Right lobe of liver (tissue), 6 donors: ENCODE data around the gene SEH1L. TPM values are rescaled to one million over a fixed set of nuclear protein-coding genes. Genes with fewer than 3 reads are reported as not detected.
A peak's percentile ranks its signal among the peaks of the same experiment; 100 is the strongest.

ENCODE experiments used
- ATAC-seq, 4 donors: fragments of 200-7000 bp; cut with Tn5 transposase; one replicate each; pipeline ENCODE4 v1.9.1; 2020; ENCODE audit warnings: mild to moderate bottlenecking in 4 of 4, moderate library complexity in 4 of 4
- DNase-seq, 3 donors: peaks; one replicate each; pipeline ENCODE4 v3.0.0-alpha.2; 2020
- H3K27ac ChIP-seq, 3 donors: fragments of 200-600 bp; one replicate each; pipeline ENCODE4 v1.8.0; 2022
- H3K27me3 ChIP-seq, 2 donors: fragments of 200-600 bp; one replicate each; pipeline ENCODE4 v1.8.0; 2022
- H3K36me3 ChIP-seq, 4 donors: fragments of 200-600 bp; sonication (generic) in 1 of 4; one replicate each; pipeline versions ENCODE4 v1.5.1 to v1.8.0; 2017 to 2022; ENCODE audit warnings: control low read depth in 1 of 4
- H3K4me1 ChIP-seq, 4 donors: fragments of 200-600 bp; sonication (generic) in 1 of 4; one replicate each; pipeline versions ENCODE4 v1.5.1 to v1.8.0; 2017 to 2022; ENCODE audit warnings: control low read depth in 1 of 4
- H3K4me3 ChIP-seq, 3 donors: fragments of 200-600 bp; one replicate each; pipeline ENCODE4 v1.8.0; 2022
- H3K9me3 ChIP-seq, 4 donors: fragments of 200-600 bp; sonication (generic) in 1 of 4; one replicate each; pipeline versions ENCODE4 v1.5.1 to v1.8.0; 2017 to 2022; ENCODE audit warnings: control low read depth in 1 of 4
- POLR2A ChIP-seq: fragments of 450-650 bp; IDR thresholded peaks from one replicate; pipeline ENCODE4 v1.6.1; 2017; ENCODE audit warnings: antibody characterized with exemption, mild to moderate bottlenecking
- WGBS: methylation state at CpG from one replicate; pipeline ENCODE4 v1.1.6; 2018; ENCODE audit warnings: low coverage, low lambda C conversion rate; ENCODE audit not compliant: insufficient coverage; ENCODE audit errors: missing lambda C conversion rate; 5-methylcytosine and 5-hydroxymethylcytosine counted together
- intact Hi-C, 2 donors: fragments of 100-400 bp; cut with DNase I; formaldehyde crosslinking; loops; one replicate each; pipeline versions ENCODE4 v1.11.2 to v1.14.1; 2022
- total RNA-seq, 6 experiments: library from RNA; depleted of rRNA in 2 of 6; stranded (reverse); fragments of >200 nt in 2 of 6; fragmentation: NEBNext Ultra II Directional in 3 of 6; extraction: Animal tissue kit (Norgen Biotek cat#: 25700) in 3 of 6; gene quantifications; one replicate each; pipeline versions ENCODE4 v1.1.0 to v1.2.4, GENCODE V29; 2016 to 2023
- TF ChIP-seq, protein P1 (sequence below), 4 donors: fragments of 200-600 bp in 3 of 4; fragments of 450-650 bp in 1 of 4; IDR thresholded peaks; one replicate each; pipeline versions ENCODE4 v1.5.1 to v1.8.0; 2016 to 2022; ENCODE audit warnings: antibody characterized with exemption in 4 of 4, mild to moderate bottlenecking in 2 of 4
- donor health status: DM: no; HTN: yes; CAD: no.
- donor health status: DM: no; HTN: no; CAD: no.
- donor health status: DM: no; HTN: no; CAD: no.
- donor health status: DM: no; HTN: yes; CAD: no.
- donor health status: DM: no; HTN: yes; CAD: no.

The SEH1L gene
- total RNA-seq, 6 experiments from 2014 or later = 14.6 to 30.3 (median 20.9) TPM

DNA sequence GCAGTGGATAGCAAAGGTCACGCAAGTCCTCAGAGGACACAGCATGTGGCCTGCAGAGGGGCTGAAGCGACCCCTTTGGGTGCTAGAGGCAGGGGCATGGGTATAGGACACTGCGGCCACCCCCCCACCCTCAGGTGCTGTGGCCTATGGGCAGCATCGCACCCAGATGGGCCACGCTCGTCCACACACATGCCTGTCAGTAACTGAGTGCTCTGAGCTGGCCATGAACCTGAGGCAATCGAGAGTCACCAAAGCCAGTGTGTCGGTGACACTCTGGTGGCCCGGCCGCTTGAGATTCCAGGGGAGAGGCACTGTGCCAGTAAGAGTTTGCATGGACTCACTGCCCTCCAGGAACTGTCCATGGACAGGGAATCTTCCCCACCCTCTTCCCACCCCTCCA is 41.0 kb upstream of the SEH1L start:
- Histone ChIP-seq H3K4me1 (peaks cover 0 to 8% (median 0%) of the 10 kb centered on the region in 4 donors), H3K36me3 (no peaks in the 10 kb centered on the region), H3K9me3 (no peaks in the 10 kb centered on the region), H3K27ac (peak overlapping the region in 1 of 3 donors; percentile 29), H3K27me3 (peaks cover 0 to 6% of the 10 kb centered on the region in 2 donors), H3K4me3 (no peak overlapping the region)
- intact Hi-C loops = no loop called here
- no CpG with 5 or more reads among the region's 10 CpGs for WGBS
- TF ChIP-seq, protein P1, sequence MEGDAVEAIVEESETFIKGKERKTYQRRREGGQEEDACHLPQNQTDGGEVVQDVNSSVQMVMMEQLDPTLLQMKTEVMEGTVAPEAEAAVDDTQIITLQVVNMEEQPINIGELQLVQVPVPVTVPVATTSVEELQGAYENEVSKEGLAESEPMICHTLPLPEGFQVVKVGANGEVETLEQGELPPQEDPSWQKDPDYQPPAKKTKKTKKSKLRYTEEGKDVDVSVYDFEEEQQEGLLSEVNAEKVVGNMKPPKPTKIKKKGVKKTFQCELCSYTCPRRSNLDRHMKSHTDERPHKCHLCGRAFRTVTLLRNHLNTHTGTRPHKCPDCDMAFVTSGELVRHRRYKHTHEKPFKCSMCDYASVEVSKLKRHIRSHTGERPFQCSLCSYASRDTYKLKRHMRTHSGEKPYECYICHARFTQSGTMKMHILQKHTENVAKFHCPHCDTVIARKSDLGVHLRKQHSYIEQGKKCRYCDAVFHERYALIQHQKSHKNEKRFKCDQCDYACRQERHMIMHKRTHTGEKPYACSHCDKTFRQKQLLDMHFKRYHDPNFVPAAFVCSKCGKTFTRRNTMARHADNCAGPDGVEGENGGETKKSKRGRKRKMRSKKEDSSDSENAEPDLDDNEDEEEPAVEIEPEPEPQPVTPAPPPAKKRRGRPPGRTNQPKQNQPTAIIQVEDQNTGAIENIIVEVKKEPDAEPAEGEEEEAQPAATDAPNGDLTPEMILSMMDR (IDR thresholded peaks at IDR 0.05) = no peak
- no peak for TF ChIP-seq POLR2A
- peak in 1 of 4 donors; percentile 17 for ATAC-seq
- DNase-seq = no peak

DNA sequence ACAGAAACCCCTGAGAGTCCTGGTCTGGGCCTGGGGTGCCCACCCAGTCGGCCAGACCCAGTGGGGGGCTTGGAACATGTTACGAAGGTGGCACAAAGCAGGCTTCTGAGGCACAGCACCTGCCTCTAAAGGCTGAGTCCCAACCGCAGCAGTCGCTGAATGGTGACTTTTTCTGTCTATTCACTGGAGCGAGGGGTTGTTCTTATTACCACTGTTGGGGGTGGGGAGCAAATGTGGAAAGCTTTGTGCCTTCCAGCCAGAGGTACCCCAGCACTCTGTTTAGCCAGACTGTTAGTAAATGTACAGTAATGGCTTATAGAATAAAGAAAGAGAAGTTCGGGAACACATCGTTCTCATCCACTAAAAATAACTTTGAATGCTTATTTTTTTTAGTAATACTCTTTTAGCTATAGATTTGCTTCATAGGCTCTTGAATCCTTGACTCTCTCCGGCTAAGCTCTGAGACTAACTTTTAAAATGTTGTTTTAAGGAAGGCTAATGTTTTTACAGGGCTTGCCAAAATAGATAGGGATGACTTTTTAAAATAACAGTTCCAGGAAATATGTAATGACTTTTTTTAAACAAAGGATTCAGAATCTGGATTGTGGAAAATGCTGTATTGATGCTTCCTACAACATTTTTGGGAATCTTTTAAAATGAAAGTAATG is 40.4 kb upstream of the SEH1L start:
- peaks cover 0 to 8% (median 0%) of the 10 kb centered on the region in 4 donors for H3K4me1 ChIP-seq
- peak overlapping the region; percentile 29 to 44 (median 31) for H3K27ac ChIP-seq
- DNase-seq (no peak), ATAC-seq (peak in 2 of 4 donors; percentile 11 to 39)
- no peak overlapping the region for H3K4me3 ChIP-seq
- intact Hi-C loops = no loop called here
- no peaks in the 10 kb centered on the region for H3K36me3 ChIP-seq
- TF ChIP-seq, protein P1 (IDR thresholded peaks at IDR 0.05) = no peak
- no peak for TF ChIP-seq POLR2A
- 31% methylated on average over 4 of the region's 8 CpGs for WGBS
- H3K27me3 ChIP-seq = peaks cover 0 to 6% of the 10 kb centered on the region in 2 donors
- H3K9me3 ChIP-seq = no peaks in the 10 kb centered on the region

GRCh38 chr18:12908706-12909105 is 39.1 kb upstream of the SEH1L start:
- DNase-seq (no peak), ATAC-seq (no peak)
- Histone ChIP-seq H3K4me1 (peaks cover 0 to 8% (median 0%) of the 10 kb centered on the region in 4 donors), H3K9me3 (no peaks in the 10 kb centered on the region), H3K27me3 (peaks cover 0 to 6% of the 10 kb centered on the region in 2 donors), H3K27ac (no peak overlapping the region), H3K4me3 (no peak overlapping the region), H3K36me3 (no peaks in the 10 kb centered on the region)
- TF ChIP-seq, protein P1 (IDR thresholded peaks at IDR 0.05) = no peak
- no peak for TF ChIP-seq POLR2A
- WGBS = 77% methylated on average over 4 of the region's 4 CpGs
- intact Hi-C loops = no loop called here

- Histone ChIP-seq H3K27me3 (peaks cover 0 to 6% of the 10 kb centered on the region in 2 donors), H3K27ac (peak overlapping the region in 1 of 3 donors; percentile 8), H3K4me1 (peaks cover 0 to 8% (median 0%) of the 10 kb centered on the region in 4 donors), H3K4me3 (peak overlapping the region in 2 of 3 donors; percentile 16 to 27), H3K36me3 (no peaks in the 10 kb centered on the region), H3K9me3 (no peaks in the 10 kb centered on the region)
- WGBS = 14% methylated on average over 12 of the region's 75 CpGs
- peak; percentile 61 to 75 (median 64) for ATAC-seq
- intact Hi-C loops = no loop called here
- TF ChIP-seq, protein P1 (IDR thresholded peaks at IDR 0.05) = no peak
- TF ChIP-seq POLR2A = no peak
- DNase-seq = peak in 1 of 3 donors; percentile 30
These were observed 36.5 kb upstream of the SEH1L start for GRCh38 chr18:12911025-12911928.
